Skin epidermis (tissue), 12 donors: ENCODE results near the gene CCSER1.
"Not testable (repeated sequence)": the region's sequence is repeated elsewhere in the genome, so short reads cannot be mapped to it uniquely, and the experiment has no call there.

Experiments
- H3K27ac ChIP-seq, 21 experiments: fragments of 200-600 bp; sonication (generic) in 11 of 21; one replicate each; pipeline ENCODE4 v1.5.0; 2020; ENCODE audit warnings: mild to moderate bottlenecking in 3 of 21, inconsistent platforms in 2 of 21, moderate library complexity in 2 of 21
- H3K4me3 ChIP-seq, 7 experiments: fragments of 200-600 bp; sonication (generic) in 2 of 7; one replicate each; pipeline ENCODE4 v1.5.0; 2020; ENCODE audit warnings: inconsistent platforms in 2 of 7, mild to moderate bottlenecking in 2 of 7, moderate library complexity in 1 of 7

CCSER1 gene

GRCh38 chr4:91065117-91065516 is 937.9 kb downstream of the CCSER1 start:
- Histone ChIP-seq H3K4me3 (no peak overlapping the region), H3K27ac (no peak overlapping the region)

GRCh38 chr4:91070736-91071135 is 943.5 kb downstream of the CCSER1 start:
- Histone ChIP-seq H3K27ac (no peak overlapping the region), H3K4me3 (no peak overlapping the region)

- Histone ChIP-seq H3K4me3 (no peak overlapping the region), H3K27ac (no peak overlapping the region)
Observed at GRCh38 chr4:91076147-91076546, 949.0 kb downstream of the CCSER1 start.

- H3K27ac ChIP-seq = no peak overlapping the region
- no peak overlapping the region for H3K4me3 ChIP-seq
Observed at GRCh38 chr4:91085961-91086360, 958.8 kb downstream of the CCSER1 start.

- Histone ChIP-seq H3K4me3 (no peak overlapping the region), H3K27ac (no peak overlapping the region)
Observed at GRCh38 chr4:91087743-91088142, 960.5 kb downstream of the CCSER1 start.

GRCh38 chr4:91089178-91089577 is 962.0 kb downstream of the CCSER1 start:
- Histone ChIP-seq H3K27ac (no peak overlapping the region), H3K4me3 (no peak overlapping the region)

GRCh38 chr4:91092398-91092980 is 965.3 kb downstream of the CCSER1 start:
- H3K27ac ChIP-seq = no peak overlapping the region

GRCh38 chr4:91094220-91094619 is 967.0 kb downstream of the CCSER1 start:
- H3K27ac ChIP-seq, H3K4me3 ChIP-seq: not testable (repeated sequence)

More at GRCh38 chr4:91092398-91092980, 965.3 kb downstream of the CCSER1 start:
- no peak overlapping the region for H3K4me3 ChIP-seq

GRCh38 chr4:91099666-91100065 is 972.5 kb downstream of the CCSER1 start:
- Histone ChIP-seq H3K27ac (no peak overlapping the region), H3K4me3 (no peak overlapping the region)

- Histone ChIP-seq H3K27ac (no peak overlapping the region), H3K4me3 (no peak overlapping the region)
Observed at GRCh38 chr4:91108751-91109150, 981.6 kb downstream of the CCSER1 start.

GRCh38 chr4:91111556-91111955 is 984.4 kb downstream of the CCSER1 start:
- no peak overlapping the region for H3K4me3 ChIP-seq
- H3K27ac ChIP-seq = no peak overlapping the region

- H3K27ac ChIP-seq = no peak overlapping the region
- no peak overlapping the region for H3K4me3 ChIP-seq
Observed at GRCh38 chr4:91113130-91113706, 986.0 kb downstream of the CCSER1 start.

- Histone ChIP-seq H3K4me3 (no peak overlapping the region), H3K27ac (no peak overlapping the region)
Observed at GRCh38 chr4:91114386-91114785, 987.2 kb downstream of the CCSER1 start.

GRCh38 chr4:91116861-91117260 is 989.7 kb downstream of the CCSER1 start:
- Histone ChIP-seq H3K27ac (no peak overlapping the region), H3K4me3 (no peak overlapping the region)

- no peak overlapping the region for H3K4me3 ChIP-seq
- no peak overlapping the region for H3K27ac ChIP-seq
Observed at GRCh38 chr4:91118597-91118996, 991.4 kb downstream of the CCSER1 start.

- Histone ChIP-seq H3K27ac (no peak overlapping the region), H3K4me3 (no peak overlapping the region)
Observed at GRCh38 chr4:91123742-91124141, 996.5 kb downstream of the CCSER1 start.

GRCh38 chr4:91127192-91127591 is 1000.0 kb downstream of the CCSER1 start:
- H3K4me3 ChIP-seq = no peak overlapping the region
- no peak overlapping the region for H3K27ac ChIP-seq

GRCh38 chr4:91127831-91128230 is 1000.6 kb downstream of the CCSER1 start:
- Histone ChIP-seq H3K4me3 (no peak overlapping the region), H3K27ac (no peak overlapping the region)

- H3K4me3 ChIP-seq = no peak overlapping the region
- no peak overlapping the region for H3K27ac ChIP-seq
Observed at GRCh38 chr4:91128519-91128918, 1001.3 kb downstream of the CCSER1 start.

- Histone ChIP-seq H3K27ac (no peak overlapping the region), H3K4me3 (no peak overlapping the region)
Observed at GRCh38 chr4:91147067-91147466, 1019.9 kb downstream of the CCSER1 start.

GRCh38 chr4:91154041-91154440 is 1026.8 kb downstream of the CCSER1 start:
- not testable (repeated sequence) for H3K4me3 ChIP-seq, H3K27ac ChIP-seq
